DMS53 treated with DMSO at 0.1 percent for 48 hours (cell line): Measurements from ENCODE around the gene ATRIP.

Experiments
- DNase-seq: peaks from one replicate; lab custom pipeline; 2025; ENCODE audit not compliant: unreplicated experiment; lab: John Stamatoyannopoulos, UW

Gene ATRIP

GRCh38 chr3:48409291-48410201, 37.0 kb upstream of the ATRIP start:
- no peak for DNase-seq

GRCh38 chr3:48410205-48411040, 36.1 kb upstream of the ATRIP start:
- no peak for DNase-seq

- no peak for DNase-seq
Measured at GRCh38 chr3:48411041-48411588, 35.4 kb upstream of the ATRIP start.

- no peak for DNase-seq
Measured at GRCh38 chr3:48411606-48412374, 34.7 kb upstream of the ATRIP start.

GRCh38 chr3:48412375-48413001, 34.0 kb upstream of the ATRIP start:
- no peak for DNase-seq

- DNase-seq: no peak
Measured at GRCh38 chr3:48413086-48413485, 33.5 kb upstream of the ATRIP start.

- DNase-seq: no peak
Measured at GRCh38 chr3:48413611-48414010, 32.9 kb upstream of the ATRIP start.

GRCh38 chr3:48414376-48415250, 31.9 kb upstream of the ATRIP start:
- no peak for DNase-seq

GRCh38 chr3:48415251-48415953, 31.1 kb upstream of the ATRIP start:
- no peak for DNase-seq

GRCh38 chr3:48416091-48416505, 30.4 kb upstream of the ATRIP start:
- no peak for DNase-seq

- DNase-seq: no peak
Measured at GRCh38 chr3:48416546-48416945, 30.0 kb upstream of the ATRIP start.

GRCh38 chr3:48417529-48418108, 28.9 kb upstream of the ATRIP start:
- DNase-seq: no peak

GRCh38 chr3:48418140-48418539, 28.4 kb upstream of the ATRIP start:
- no peak for DNase-seq

GRCh38 chr3:48418651-48419050, 27.9 kb upstream of the ATRIP start:
- DNase-seq: no peak

- no peak for DNase-seq
Measured at GRCh38 chr3:48419149-48419548, 27.4 kb upstream of the ATRIP start.

GRCh38 chr3:48419597-48419996, 26.9 kb upstream of the ATRIP start:
- DNase-seq: no peak

GRCh38 chr3:48420561-48420960, 26.0 kb upstream of the ATRIP start:
- no peak for DNase-seq

GRCh38 chr3:48422272-48422671, 24.3 kb upstream of the ATRIP start:
- DNase-seq: no peak

GRCh38 chr3:48422681-48423080, 23.9 kb upstream of the ATRIP start:
- no peak for DNase-seq
